ENCODE measurements around the gene ALDH16A1.

GRCh38 chr19:49474542-49474924, 21.5 kb downstream of the ALDH16A1 start:
- TF ChIP-seq CTCF (conservative IDR thresholded peaks at IDR 0.05 in 1 of 2, IDR thresholded peaks at IDR 0.05 in 1 of 2; ENCODE audit: low read depth in 1 of 2, low read length in 2 of 2) (no peak), EZH2 (IDR thresholded peaks at IDR 0.05; ENCODE audit: low read length, missing control alignments) (no peak)
